H1 (cell line): Measurements from ENCODE around the gene SEC23IP. TPM values are rescaled to one million over a fixed set of nuclear protein-coding genes. Genes with fewer than 3 reads are reported as not detected.

Experiments
- CTCF ChIA-PET: fragments of 300-600 bp; sonication (Branson Sonifier 250); formaldehyde crosslinking; loops from one replicate; lab custom pipeline; 2021; ENCODE audit not compliant: partially characterized antibody; lab: Charles Lee
- POLR2A ChIA-PET: fragments of 300-600 bp; sonication (Branson Sonifier 250); formaldehyde crosslinking; loops from one replicate; lab custom pipeline; 2021; ENCODE audit warnings: inconsistent platforms; ENCODE audit not compliant: partially characterized antibody; lab: Charles Lee
- DNase-seq, 2 experiments: peaks; one replicate each; pipeline versions ENCODE4 v3.0.0 to v3.0.0-alpha.2; 2010 to 2022; ENCODE audit warnings: low spot score in 2 of 2, low read depth in 1 of 2, mixed read lengths in 1 of 2
- FAIRE-seq: peaks from 2 replicates; lab custom pipeline; 2011; peaks lifted over from hg19 to GRCh38; lab: Jason Lieb, UNC
- H2AFZ ChIP-seq: 2 replicates; pipeline ENCODE4 v1.8.1; 2012; ENCODE audit warnings: low read length, inconsistent platforms
- H2AK5ac ChIP-seq: 2 replicates; pipeline ENCODE4 v1.6.1; 2013; ENCODE audit warnings: low read depth, low read length
- H2BK120ac ChIP-seq: replicated peaks from 2 replicates; pipeline ENCODE3; 2013; ENCODE audit warnings: low read depth, low read length, inconsistent platforms
- H2BK12ac ChIP-seq: 2 replicates; pipeline ENCODE4 v1.6.1; 2013; ENCODE audit warnings: low read depth, low read length
- H2BK15ac ChIP-seq: 2 replicates; pipeline ENCODE4 v1.6.1; 2013; ENCODE audit warnings: low read length
- H2BK20ac ChIP-seq: 2 replicates; pipeline ENCODE4 v1.6.1; 2013; ENCODE audit warnings: low read length
- H2BK5ac ChIP-seq: 2 replicates; pipeline ENCODE4 v1.6.1; 2013; ENCODE audit warnings: low read depth, low read length
- H3K14ac ChIP-seq: 2 replicates; pipeline ENCODE4 v1.6.1; 2013; ENCODE audit warnings: inconsistent platforms; ENCODE audit not compliant: insufficient read length
- H3K18ac ChIP-seq: 2 replicates; pipeline ENCODE4 v1.6.1; 2013; ENCODE audit warnings: low read length; ENCODE audit errors: extremely low read depth
- H3K23ac ChIP-seq: 2 replicates; pipeline ENCODE4 v1.6.1; 2013; ENCODE audit warnings: inconsistent platforms; ENCODE audit not compliant: insufficient read length
- H3K23me2 ChIP-seq: 2 replicates; pipeline ENCODE4 v1.6.1; 2013; ENCODE audit warnings: low read depth, low read length
- H3K27ac ChIP-seq: 2 replicates; pipeline ENCODE4 v1.6.1; 2011; ENCODE audit warnings: low read depth, low read length, inconsistent platforms
- H3K27me3 ChIP-seq, 4 experiments: replicated peaks in 1 of 4; 1 replicate in 1 of 4; 2 replicates in 3 of 4; pipeline versions ENCODE4 v1.6.1 to v1.8.1; 2011 to 2013; ENCODE audit warnings: low read length in 3 of 4, mild to moderate bottlenecking in 3 of 4, inconsistent platforms in 2 of 4, mixed read lengths in 2 of 4, moderate library complexity in 1 of 4; ENCODE audit not compliant: control insufficient read depth in 3 of 4, insufficient read depth in 3 of 4; ENCODE audit errors: extremely low read depth in 1 of 4
- H3K36me3 ChIP-seq, 4 experiments: 2 replicates each; pipeline versions ENCODE4 v1.6.1 to v1.8.1; 2011 to 2013; ENCODE audit warnings: mild to moderate bottlenecking in 4 of 4, low read length in 3 of 4, moderate library complexity in 2 of 4, control low read depth in 1 of 4, inconsistent platforms in 1 of 4; ENCODE audit not compliant: insufficient read depth in 4 of 4, control insufficient read depth in 2 of 4
- H3K4ac ChIP-seq: replicated peaks from 2 replicates; pipeline ENCODE3; 2013; ENCODE audit warnings: low read length, low read depth, mixed read lengths, inconsistent platforms; ENCODE audit not compliant: insufficient read length
- H3K4me1 ChIP-seq, 4 experiments: replicated peaks in 1 of 4; 1 replicate in 1 of 4; 2 replicates in 3 of 4; pipeline versions ENCODE4 v1.6.1 to v1.8.1; 2011 to 2013; ENCODE audit warnings: low read length in 3 of 4, inconsistent platforms in 2 of 4, mixed read lengths in 1 of 4; ENCODE audit not compliant: insufficient read depth in 4 of 4, control insufficient read depth in 3 of 4
- H3K4me2 ChIP-seq, 2 experiments: 2 replicates each; pipeline versions ENCODE4 v1.6.1 to v1.8.1; 2011 to 2013; ENCODE audit warnings: low read depth in 2 of 2, low read length in 2 of 2, control low read depth in 1 of 2, inconsistent platforms in 1 of 2, mild to moderate bottlenecking in 1 of 2; ENCODE audit not compliant: insufficient read depth in 1 of 2
- H3K4me3 ChIP-seq, 4 experiments: fragments of 200-600, 300-600 bp in 1 of 4; sonication (generic), shearing (Covaris generic), sonication (Bioruptor Twin) in 1 of 4; 2 replicates each; pipeline versions ENCODE4 v1.5.1 to v1.8.1; 2011 to 2016; ENCODE audit warnings: low read length in 4 of 4, low read depth in 3 of 4, control low read depth in 2 of 4, inconsistent platforms in 2 of 4, mild to moderate bottlenecking in 2 of 4, mixed read lengths in 1 of 4, moderate library complexity in 1 of 4; ENCODE audit not compliant: insufficient read depth in 2 of 4; ENCODE audit errors: extremely low read depth in 1 of 4
- H3K56ac ChIP-seq: replicated peaks from 2 replicates; pipeline ENCODE3; 2013; ENCODE audit warnings: low read depth, mild to moderate bottlenecking, mixed read lengths, low read length, inconsistent platforms; ENCODE audit not compliant: insufficient read length
- H3K79me1 ChIP-seq: 2 replicates; pipeline ENCODE4 v1.6.1; 2013; ENCODE audit warnings: low read depth, low read length, control low read depth
- H3K79me2 ChIP-seq, 2 experiments: 2 replicates each; pipeline versions ENCODE4 v1.6.1 to v1.8.1; 2012 to 2013; ENCODE audit warnings: low read length in 2 of 2, mild to moderate bottlenecking in 2 of 2, inconsistent platforms in 1 of 2; ENCODE audit not compliant: insufficient read depth in 2 of 2, control insufficient read depth in 1 of 2
- H3K9ac ChIP-seq, 4 experiments: replicated peaks in 1 of 4; 1 replicate in 1 of 4; 2 replicates in 3 of 4; pipeline versions ENCODE4 v1.6.1 to v1.8.1; 2011 to 2013; ENCODE audit warnings: low read depth in 3 of 4, low read length in 3 of 4, control low read depth in 2 of 4, mild to moderate bottlenecking in 2 of 4, moderate library complexity in 2 of 4, inconsistent platforms in 1 of 4; ENCODE audit errors: extremely low read depth in 1 of 4
- H3K9me3 ChIP-seq, 2 experiments: 2 replicates each; pipeline versions ENCODE4 v1.6.1 to v1.8.1; 2012 to 2013; ENCODE audit warnings: mild to moderate bottlenecking in 2 of 2, moderate library complexity in 2 of 2, control low read depth in 1 of 2, inconsistent platforms in 1 of 2, low read depth in 1 of 2, low read length in 1 of 2, mixed read lengths in 1 of 2; ENCODE audit not compliant: insufficient read depth in 2 of 2
- H4K20me1 ChIP-seq, 2 experiments: replicated peaks in 1 of 2; 2 replicates each; pipeline versions ENCODE3 to v1.8.1; 2011 to 2013; ENCODE audit warnings: inconsistent platforms in 2 of 2, low read length in 2 of 2, mild to moderate bottlenecking in 1 of 2; ENCODE audit not compliant: insufficient read depth in 2 of 2, control insufficient read depth in 1 of 2
- H4K5ac ChIP-seq: 2 replicates; pipeline ENCODE4 v1.6.1; 2013; ENCODE audit warnings: low read length, low read depth, mixed read lengths, inconsistent platforms; ENCODE audit not compliant: insufficient read length
- H4K8ac ChIP-seq: 2 replicates; pipeline ENCODE4 v1.8.0; 2013; ENCODE audit warnings: mild to moderate bottlenecking, moderate library complexity, low read length, inconsistent platforms; ENCODE audit not compliant: insufficient read depth; ENCODE audit errors: extremely low read depth
- H4K91ac ChIP-seq: replicated peaks from 2 replicates; pipeline ENCODE3; 2013; ENCODE audit warnings: low read length, mixed read lengths, inconsistent platforms; ENCODE audit not compliant: insufficient read length
- BRCA1 ChIP-seq: IDR thresholded peaks from 2 replicates; pipeline ENCODE4 v1.6.1; 2012; ENCODE audit warnings: low read depth, low read length, improper control_type of control experiment
- CBX5 ChIP-seq: fragments of 300-800, 300-1000 bp; sonication (generic); IDR thresholded peaks from 2 replicates; pipeline ENCODE4 v1.7.1; 2016; ENCODE audit warnings: antibody characterized with exemption, low read length, low read depth
- EP300 ChIP-seq, 2 experiments: IDR thresholded peaks; 1 replicate in 1 of 2; 2 replicates in 1 of 2; pipeline ENCODE4 v1.6.1; 2011 to 2012; ENCODE audit warnings: low read depth in 2 of 2, low read length in 2 of 2, mild to moderate bottlenecking in 2 of 2, borderline replicate concordance in 1 of 2, inconsistent platforms in 1 of 2, moderate library complexity in 1 of 2
- KDM1A ChIP-seq: fragments of 200-600, 300-600 bp; sonication (generic); IDR thresholded peaks from 2 replicates; pipeline ENCODE4 v1.7.1; 2016; ENCODE audit warnings: mild to moderate bottlenecking, low read length, borderline replicate concordance
- MAFK ChIP-seq: IDR thresholded peaks from 2 replicates; pipeline ENCODE4 v1.6.1; 2012; ENCODE audit warnings: low read depth, mild to moderate bottlenecking, improper control_type of control experiment, low read length
- MAX ChIP-seq: IDR thresholded peaks from 2 replicates; pipeline ENCODE4 v1.6.1; 2012; ENCODE audit warnings: inconsistent platforms
- NRF1 ChIP-seq: IDR thresholded peaks from 2 replicates; pipeline ENCODE4 v1.6.1; 2011; ENCODE audit warnings: mild to moderate bottlenecking, low read depth, low read length, improper control_type of control experiment
- RAD21 ChIP-seq, 2 experiments: IDR thresholded peaks in 1 of 2; conservative IDR thresholded peaks in 1 of 2; 2 replicates each; pipeline ENCODE4 v1.6.1; 2011; ENCODE audit warnings: low read depth in 2 of 2, low read length in 2 of 2, improper control_type of control experiment in 1 of 2, inconsistent platforms in 1 of 2, mild to moderate bottlenecking in 1 of 2, moderate library complexity in 1 of 2
- SIN3A ChIP-seq, 2 experiments: IDR thresholded peaks in 1 of 2; conservative IDR thresholded peaks in 1 of 2; 2 replicates each; pipeline ENCODE4 v1.6.1; 2011 to 2012; ENCODE audit warnings: low read length in 2 of 2, improper control_type of control experiment in 1 of 2, low read depth in 1 of 2, mild to moderate bottlenecking in 1 of 2
- SP1 ChIP-seq: IDR thresholded peaks from 2 replicates; pipeline ENCODE4 v1.6.1; 2011; ENCODE audit warnings: low read depth, low read length
- SUZ12 ChIP-seq: fragments of 200-600 bp; sonication (generic); IDR thresholded peaks from 2 replicates; pipeline ENCODE4 v1.6.1; 2012; ENCODE audit warnings: mild to moderate bottlenecking, inconsistent platforms, low read length, moderate library complexity, mixed read lengths
- TAF7 ChIP-seq: optimal IDR thresholded peaks from 2 replicates; pipeline ENCODE3; 2011; ENCODE audit warnings: low read depth, mild to moderate bottlenecking, inconsistent platforms, low read length, moderate library complexity, borderline replicate concordance
- TEAD4 ChIP-seq: IDR thresholded peaks from 2 replicates; pipeline ENCODE4 v1.6.1; 2012; ENCODE audit warnings: low read depth, low read length, inconsistent platforms, mixed read lengths
- YY1 ChIP-seq: IDR thresholded peaks from 2 replicates; pipeline ENCODE4 v1.6.1; 2011; ENCODE audit warnings: low read depth, mild to moderate bottlenecking, low read length
- WGBS, 2 experiments: shearing (Covaris generic) in 1 of 2; methylation state at CpG; one replicate each; pipeline versions ENCODE4 v1.1.6 to v1.1.7; 2013 to 2015; ENCODE audit warnings: low lambda C conversion rate in 2 of 2, mixed read lengths in 2 of 2, inconsistent platforms in 1 of 2, low coverage in 1 of 2, missing lambda C conversion rate in 1 of 2; ENCODE audit not compliant: insufficient replicate concordance in 2 of 2, insufficient coverage in 1 of 2, insufficient read length in 1 of 2; ENCODE audit errors: extremely low coverage in 1 of 2, missing lambda C conversion rate in 1 of 2; 5-methylcytosine and 5-hydroxymethylcytosine counted together
- polyA plus RNA-seq, 7 experiments: library from polyadenylated mRNA; depleted of rRNA in 3 of 7; stranded (reverse) in 5 of 7; unstranded in 2 of 7; fragments of >200 nt in 5 of 7; fragments of 200-250 nt in 2 of 7; gene quantifications; 1 replicate in 5 of 7; 2 replicates in 1 of 7; 4 replicates in 1 of 7; pipeline versions ENCODE4 v1.2.1 to v1.2.3, GENCODE V29; 2011 to 2013; ENCODE audit warnings: missing spikeins in 2 of 7, mixed read lengths in 2 of 7
- total RNA-seq: library from RNA; stranded (reverse); fragmentation: NEBNext Ultra II Directional; extraction: Animal tissue kit (Norgen Biotek cat#: 25700); gene quantifications from 2 replicates; pipeline ENCODE4 v1.2.1, GENCODE V29; 2021

The SEC23IP gene
- total and polyA plus RNA-seq, 2 of the 8 experiments (the other 6 are each of a cell fraction or from before 2014, with no cell fraction given), result 29.0 to 105 TPM

GRCh38 chr10:119988333-119988732 lies 95.8 kb downstream of the SEC23IP start:
- H4K5ac ChIP-seq, result no peak overlapping the region
- CTCF ChIA-PET, result interaction anchor here (1.2 kb wide), 1 partner anchor 17 kb away, joined by 3 read pairs; no protein-coding TSS in a partner anchor
- no peak overlapping the region for H3K56ac ChIP-seq
- H3K4me1 ChIP-seq, result no peaks in the 10 kb centered on the region
- H3K9ac ChIP-seq, result no peak overlapping the region
- H3K23me2 ChIP-seq, result no peaks in the 10 kb centered on the region
- no peaks in the 10 kb centered on the region for H3K27me3 ChIP-seq
- H3K79me1 ChIP-seq, result no peaks in the 10 kb centered on the region
- H2AK5ac ChIP-seq, result no peak overlapping the region
- no peak overlapping the region for H2BK5ac ChIP-seq
- H3K23ac ChIP-seq, result no peak overlapping the region
- DNase-seq (no peak), FAIRE-seq (no peak)
- no peaks in the 10 kb centered on the region for H4K20me1 ChIP-seq
- H3K27ac ChIP-seq, result no peak overlapping the region
- no peak overlapping the region for H3K4me3 ChIP-seq
- WGBS, 2 experiments, result 88% methylated on average over 1 of the region's 1 CpG; no CpG with 5 or more reads in 1 of the 2 experiments
- no peak overlapping the region for H2BK20ac ChIP-seq
- no peak overlapping the region for H3K18ac ChIP-seq
- no peak overlapping the region for H4K8ac ChIP-seq
- no peaks in the 10 kb centered on the region for H3K79me2 ChIP-seq
- POLR2A ChIA-PET, result no interaction called here
- no peak overlapping the region for H2BK120ac ChIP-seq
- no peak overlapping the region for H2AFZ ChIP-seq
- H4K91ac ChIP-seq, result no peak overlapping the region
- no peaks in the 10 kb centered on the region for H3K9me3 ChIP-seq
- no peaks in the 10 kb centered on the region for H3K36me3 ChIP-seq
- H2BK15ac ChIP-seq, result no peak overlapping the region
- no peak overlapping the region for H3K14ac ChIP-seq
- no peak overlapping the region for H3K4ac ChIP-seq
- no peak overlapping the region for H2BK12ac ChIP-seq
- H3K4me2 ChIP-seq, result no peak overlapping the region
- TF ChIP-seq EP300 (IDR thresholded peaks at IDR 0.05; ENCODE audit: borderline replicate concordance in 1 of 2, low read depth in 2 of 2, low read length in 2 of 2), result no peak
- TF ChIP-seq YY1, result no peak
- TF ChIP-seq KDM1A, result no peak
- TF ChIP-seq MAX, result no peak
- TF ChIP-seq MAFK, result no peak
- no peak for TF ChIP-seq SIN3A (conservative IDR thresholded peaks at IDR 0.05 in 1 of 2, IDR thresholded peaks at IDR 0.05 in 1 of 2; ENCODE audit: low read depth in 1 of 2, low read length in 2 of 2)
- TF ChIP-seq NRF1, result no peak
- no peak for TF ChIP-seq TAF7
- TF ChIP-seq SP1, result no peak
- no peak for TF ChIP-seq SUZ12
- TF ChIP-seq RAD21 (IDR thresholded peaks at IDR 0.05 in 1 of 2, conservative IDR thresholded peaks at IDR 0.05 in 1 of 2; ENCODE audit: low read depth in 2 of 2, low read length in 2 of 2), result no peak
- TF ChIP-seq TEAD4, result no peak
- no peak for TF ChIP-seq CBX5
- no peak for TF ChIP-seq BRCA1
